Body of pancreas (tissue), 4 donors: Measurements from ENCODE around the gene TXNDC8.

Experiments used
- POLR2A ChIP-seq, 3 donors: fragments of 450-650 bp; IDR thresholded peaks; one replicate each; pipeline ENCODE4 v1.6.1; 2016; ENCODE audit warnings: antibody characterized with exemption in 3 of 3, mild to moderate bottlenecking in 2 of 3
- TF ChIP-seq, protein P1 (sequence below), 7 experiments: fragments of 450-650 bp in 4 of 7; fragments of 200-600 bp in 3 of 7; sonication (generic) in 3 of 7; IDR thresholded peaks; one replicate each; pipeline ENCODE4 v1.5.1; 2016 to 2019; ENCODE audit warnings: antibody characterized with exemption in 7 of 7

DNA sequence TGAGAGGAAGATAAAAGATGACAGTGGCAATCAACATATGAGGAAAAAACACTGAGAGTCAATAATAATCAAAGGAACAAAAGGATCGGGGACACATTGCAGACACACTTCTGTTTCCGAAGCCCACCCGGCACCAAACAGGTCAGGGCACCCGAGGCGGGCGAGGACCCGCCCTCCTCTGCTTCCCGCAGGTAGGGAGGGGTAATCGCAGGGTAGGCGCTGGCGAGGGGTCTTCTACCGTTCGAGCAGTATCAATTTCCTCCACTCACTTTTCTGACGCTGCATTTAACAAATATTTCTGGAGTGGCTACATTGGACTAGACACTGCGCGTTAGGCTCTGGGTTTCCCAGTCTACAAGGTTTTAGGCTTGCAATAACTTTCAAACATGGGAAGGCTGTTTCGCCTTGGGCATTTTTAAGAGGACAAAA, 82.6 kb downstream of the TXNDC8 start:
- TF ChIP-seq, protein P1, sequence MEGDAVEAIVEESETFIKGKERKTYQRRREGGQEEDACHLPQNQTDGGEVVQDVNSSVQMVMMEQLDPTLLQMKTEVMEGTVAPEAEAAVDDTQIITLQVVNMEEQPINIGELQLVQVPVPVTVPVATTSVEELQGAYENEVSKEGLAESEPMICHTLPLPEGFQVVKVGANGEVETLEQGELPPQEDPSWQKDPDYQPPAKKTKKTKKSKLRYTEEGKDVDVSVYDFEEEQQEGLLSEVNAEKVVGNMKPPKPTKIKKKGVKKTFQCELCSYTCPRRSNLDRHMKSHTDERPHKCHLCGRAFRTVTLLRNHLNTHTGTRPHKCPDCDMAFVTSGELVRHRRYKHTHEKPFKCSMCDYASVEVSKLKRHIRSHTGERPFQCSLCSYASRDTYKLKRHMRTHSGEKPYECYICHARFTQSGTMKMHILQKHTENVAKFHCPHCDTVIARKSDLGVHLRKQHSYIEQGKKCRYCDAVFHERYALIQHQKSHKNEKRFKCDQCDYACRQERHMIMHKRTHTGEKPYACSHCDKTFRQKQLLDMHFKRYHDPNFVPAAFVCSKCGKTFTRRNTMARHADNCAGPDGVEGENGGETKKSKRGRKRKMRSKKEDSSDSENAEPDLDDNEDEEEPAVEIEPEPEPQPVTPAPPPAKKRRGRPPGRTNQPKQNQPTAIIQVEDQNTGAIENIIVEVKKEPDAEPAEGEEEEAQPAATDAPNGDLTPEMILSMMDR (IDR thresholded peaks at IDR 0.05), result no peak
- no peak for TF ChIP-seq POLR2A (IDR thresholded peaks at IDR 0.05)
